ENCODE results near the gene APOA5. TPM values are rescaled to one million over a fixed set of nuclear protein-coding genes. Genes with fewer than 3 reads are reported as not detected.

Gene APOA5
- polyA plus RNA-seq, 2 of the 4 experiments (the other 2 are of a cell fraction) = not detected

GRCh38 chr11:116778556-116778955, 13.1 kb downstream of the APOA5 start:
- no peak for TF ChIP-seq EHMT2 (IDR thresholded peaks at IDR 0.05; ENCODE audit: low read depth)
- TF ChIP-seq RCOR1 (IDR thresholded peaks at IDR 0.05; ENCODE audit: low read depth, low read length) = no peak
- no peak for TF ChIP-seq EHF (CRISPR knock-in tag; IDR thresholded peaks at IDR 0.05)
- TF ChIP-seq EP300 (IDR thresholded peaks at IDR 0.05) = no peak
- TF ChIP-seq HOXB5 (CRISPR knock-in tag; IDR thresholded peaks at IDR 0.05) = no peak
- 91% methylated on average over 4 of the region's 4 CpGs for WGBS (ENCODE audit: missing lambda C conversion rate)
- Histone ChIP-seq H3K9me3 (no peaks in the 10 kb centered on the region), H3K4me3 (no peak overlapping the region), H3K4me1 (peaks cover 6% of the 10 kb centered on the region; the same call in 1 of the 3 replicates), H3K27ac (no peak overlapping the region), H3K4me2 (no peak overlapping the region)
- ATAC-seq (no peak), DNase-seq (ENCODE audit: low read depth in 1 of 2, low spot score in 1 of 2) (no peak), FAIRE-seq (no peak)
- POLR2A ChIA-PET = no interaction called here
- CTCF ChIA-PET = no interaction called here

GRCh38 chr11:116777056-116777455, 14.6 kb downstream of the APOA5 start:
- no peak overlapping the region for H3K27ac ChIP-seq
- DNase-seq (ENCODE audit: low read depth in 1 of 2, low spot score in 1 of 2) = no peak
- ChIA-PET CTCF (interaction anchor here (1.6 to 2.4 kb wide), 3 partner anchors 10 to 329 kb away, joined by 5 to 6 read pairs (median 5); partner anchors contain the start of genes APOA5 and ZPR1), POLR2A (no interaction called here)
- TF ChIP-seq BCL3 (IDR thresholded peaks at IDR 0.05) (no peak), PBX3 (IDR thresholded peaks at IDR 0.05) (no peak), SMC3 (IDR thresholded peaks at IDR 0.05) (no peak), BHLHE40 (IDR thresholded peaks at IDR 0.05; ENCODE audit: low read depth, low read length) (no peak), MAZ (IDR thresholded peaks at IDR 0.05; ENCODE audit: borderline replicate concordance, low read depth, low read length) (no peak)
- H3K4me1 ChIP-seq = peaks cover 6% of the 10 kb centered on the region; the same call in 1 of the 3 replicates
- no peak overlapping the region for H3K4me3 ChIP-seq
- FAIRE-seq = no peak
- WGBS (ENCODE audit: missing lambda C conversion rate) = 91% methylated on average over 7 of the region's 7 CpGs
- no peak overlapping the region for H3K4me2 ChIP-seq
- H3K9me3 ChIP-seq = no peaks in the 10 kb centered on the region
- no peak for ATAC-seq

- H3K4me2 ChIP-seq = no peak overlapping the region
- CTCF ChIA-PET = interaction anchor here (1.6 to 2.4 kb wide), 3 partner anchors 10 to 329 kb away, joined by 5 to 6 read pairs (median 5); partner anchors contain the start of genes APOA5 and ZPR1
- no peak for ATAC-seq
- H3K4me1 ChIP-seq = peaks cover 9% of the 10 kb centered on the region; the same call in 2 of the 3 replicates
- H3K4me3 ChIP-seq = no peak overlapping the region
- no peak overlapping the region for H3K27ac ChIP-seq
- no peaks in the 10 kb centered on the region for H3K9me3 ChIP-seq
- TF ChIP-seq EHF (CRISPR knock-in tag; IDR thresholded peaks at IDR 0.05) = no peak
- TF ChIP-seq BHLHE40 (IDR thresholded peaks at IDR 0.05; ENCODE audit: low read depth, low read length) = no peak
- TF ChIP-seq ZNF302 (CRISPR knock-in tag; IDR thresholded peaks at IDR 0.05) = no peak
- TF ChIP-seq RFX5 (IDR thresholded peaks at IDR 0.05) = no peak
- no peak for TF ChIP-seq KDM5A (IDR thresholded peaks at IDR 0.05)
- TF ChIP-seq TP53 (CRISPR knock-in tag; IDR thresholded peaks at IDR 0.05) = no peak
- TF ChIP-seq HES2 (IDR thresholded peaks at IDR 0.05) = no peak
- TF ChIP-seq HOXB5 (CRISPR knock-in tag; IDR thresholded peaks at IDR 0.05) = no peak
- no peak for TF ChIP-seq ZC3H11A (IDR thresholded peaks at IDR 0.05)
- TF ChIP-seq ZFP36 (IDR thresholded peaks at IDR 0.05; ENCODE audit: borderline replicate concordance, partially characterized antibody) = no peak
- no peak for TF ChIP-seq ELK1 (IDR thresholded peaks at IDR 0.05; ENCODE audit: low read depth, low read length)
- FAIRE-seq = no peak
- no peak for DNase-seq (ENCODE audit: low read depth in 1 of 2, low spot score in 1 of 2)
- POLR2A ChIA-PET = no interaction called here
Observed at GRCh38 chr11:116776522-116776984, 15.1 kb downstream of the APOA5 start.
